Thyroid gland (tissue), 4 donors: ENCODE results near the gene ZNRF1.
A peak's percentile ranks its signal among the peaks of the same experiment; 100 is the strongest.

ENCODE experiments used
- POLR2A ChIP-seq, 2 donors: fragments of 450-650 bp; IDR thresholded peaks; one replicate each; pipeline ENCODE4 v1.6.1; 2017; ENCODE audit warnings: antibody characterized with exemption in 2 of 2, mild to moderate bottlenecking in 2 of 2, moderate library complexity in 1 of 2
- TF ChIP-seq, protein P1 (sequence below), 6 experiments: fragments of 200-600 bp in 3 of 6; fragments of 450-650 bp in 3 of 6; sonication (generic) in 3 of 6; IDR thresholded peaks; one replicate each; pipeline ENCODE4 v1.5.1; 2016 to 2019; ENCODE audit warnings: antibody characterized with exemption in 6 of 6, mild to moderate bottlenecking in 2 of 6, inconsistent platforms in 1 of 6, moderate library complexity in 1 of 6

DNA sequence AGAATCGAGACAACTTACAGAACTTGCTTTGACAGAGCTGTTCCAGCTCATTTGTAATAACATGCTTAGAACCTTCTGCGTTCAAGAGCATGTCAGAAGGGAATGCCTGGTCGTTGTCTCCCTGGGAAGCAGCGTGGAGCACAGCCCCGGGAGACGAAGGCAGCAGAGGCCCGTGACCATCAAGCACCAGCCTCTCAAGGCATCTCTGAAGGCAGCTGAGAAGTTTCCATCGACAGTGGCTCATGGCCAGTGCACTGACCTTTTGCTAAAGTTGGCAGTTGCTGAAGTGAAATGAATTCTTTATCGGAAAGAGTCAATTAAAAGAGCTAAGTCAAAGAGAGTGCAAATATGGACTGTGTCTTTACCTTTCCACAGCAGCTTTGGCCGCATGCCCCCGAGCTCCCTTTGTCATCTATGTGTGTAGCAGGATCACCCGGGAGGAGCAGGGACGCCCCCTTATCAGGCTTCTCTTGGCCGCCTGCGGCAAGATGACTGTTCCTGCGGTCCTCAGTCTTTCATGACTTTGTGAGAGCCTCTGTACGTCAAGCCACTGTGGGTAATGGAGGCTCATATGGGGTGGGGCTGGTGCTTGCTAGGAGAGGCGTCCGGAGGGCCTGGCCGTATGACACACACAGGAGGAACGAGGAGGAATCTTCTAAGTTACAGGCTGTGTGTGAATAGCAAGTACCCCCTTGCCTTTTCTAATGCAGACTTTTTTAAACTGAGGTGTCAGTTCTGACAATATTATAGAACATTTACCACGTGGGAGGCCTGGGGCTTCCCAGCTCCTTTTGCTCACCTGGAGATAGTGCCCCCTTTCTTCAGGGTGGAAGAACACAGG, 63.5 kb downstream of the ZNRF1 start:
- TF ChIP-seq, protein P1, sequence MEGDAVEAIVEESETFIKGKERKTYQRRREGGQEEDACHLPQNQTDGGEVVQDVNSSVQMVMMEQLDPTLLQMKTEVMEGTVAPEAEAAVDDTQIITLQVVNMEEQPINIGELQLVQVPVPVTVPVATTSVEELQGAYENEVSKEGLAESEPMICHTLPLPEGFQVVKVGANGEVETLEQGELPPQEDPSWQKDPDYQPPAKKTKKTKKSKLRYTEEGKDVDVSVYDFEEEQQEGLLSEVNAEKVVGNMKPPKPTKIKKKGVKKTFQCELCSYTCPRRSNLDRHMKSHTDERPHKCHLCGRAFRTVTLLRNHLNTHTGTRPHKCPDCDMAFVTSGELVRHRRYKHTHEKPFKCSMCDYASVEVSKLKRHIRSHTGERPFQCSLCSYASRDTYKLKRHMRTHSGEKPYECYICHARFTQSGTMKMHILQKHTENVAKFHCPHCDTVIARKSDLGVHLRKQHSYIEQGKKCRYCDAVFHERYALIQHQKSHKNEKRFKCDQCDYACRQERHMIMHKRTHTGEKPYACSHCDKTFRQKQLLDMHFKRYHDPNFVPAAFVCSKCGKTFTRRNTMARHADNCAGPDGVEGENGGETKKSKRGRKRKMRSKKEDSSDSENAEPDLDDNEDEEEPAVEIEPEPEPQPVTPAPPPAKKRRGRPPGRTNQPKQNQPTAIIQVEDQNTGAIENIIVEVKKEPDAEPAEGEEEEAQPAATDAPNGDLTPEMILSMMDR (IDR thresholded peaks at IDR 0.05): peak in 1 of 6 experiments; percentile 14
- no peak for TF ChIP-seq POLR2A (IDR thresholded peaks at IDR 0.05)
